Breast epithelium (tissue), 4 donors: ENCODE results near the gene KCTD15. TPM values are rescaled to one million over a fixed set of nuclear protein-coding genes. Genes with fewer than 3 reads are reported as not detected.

Source experiments
- DNase-seq, 2 donors: peaks; one replicate each; pipeline ENCODE4 v3.0.0-alpha.2; 2019; ENCODE audit warnings: low spot score in 2 of 2
- H3K27ac ChIP-seq, 2 donors: fragments of 200-600 bp; sonication (generic) in 1 of 2; one replicate each; pipeline ENCODE4 v1.5.1; 2016 to 2019; ENCODE audit warnings: mild to moderate bottlenecking in 1 of 2
- H3K27me3 ChIP-seq, 2 donors: fragments of 200-600 bp; sonication (generic) in 1 of 2; one replicate each; pipeline versions ENCODE4 v1.5.1 to v1.6.0; 2017 to 2019; ENCODE audit warnings: control low read depth in 1 of 2, mild to moderate bottlenecking in 1 of 2
- H3K36me3 ChIP-seq: fragments of 200-600 bp; one replicate; pipeline ENCODE4 v1.5.1; 2019
- H3K4me1 ChIP-seq, 2 donors: fragments of 200-600 bp; sonication (generic); one replicate each; pipeline ENCODE4 v1.5.1; 2016 to 2019; ENCODE audit warnings: control low read depth in 1 of 2
- H3K4me3 ChIP-seq, 3 donors: fragments of 200-600 bp; sonication (generic); 1 replicate in 2 of 3; 2 replicates in 1 of 3; pipeline ENCODE4 v1.5.1; 2016 to 2019; ENCODE audit warnings: mild to moderate bottlenecking in 3 of 3, moderate library complexity in 2 of 3
- H3K9me3 ChIP-seq, 2 donors: fragments of 200-600 bp; sonication (generic) in 1 of 2; one replicate each; pipeline ENCODE4 v1.5.1; 2016 to 2019; ENCODE audit warnings: control low read depth in 1 of 2
- CTCF ChIP-seq, 3 donors: fragments of 450-650 bp; IDR thresholded peaks; one replicate each; pipeline ENCODE4 v1.5.1; 2016 to 2017; ENCODE audit warnings: antibody characterized with exemption in 3 of 3, mild to moderate bottlenecking in 3 of 3, moderate library complexity in 3 of 3
- POLR2A ChIP-seq: fragments of 450-650 bp; IDR thresholded peaks from one replicate; pipeline ENCODE4 v1.6.1; 2016; ENCODE audit warnings: antibody characterized with exemption, mild to moderate bottlenecking, moderate library complexity
- POLR2AphosphoS5 ChIP-seq, 3 donors: sonication (generic); formaldehyde crosslinking; IDR thresholded peaks; one replicate each; pipeline ENCODE4 v1.6.1; 2017; ENCODE audit warnings: antibody characterized with exemption in 3 of 3
- intact Hi-C: fragments of 100-400 bp; cut with DNase I; formaldehyde crosslinking; loops from one replicate; pipeline ENCODE4 v1.15.1; 2023; ENCODE audit warnings: low total_unique reads
- total RNA-seq, 3 donors: library from RNA; depleted of rRNA; stranded (reverse); fragments of >200 nt; gene quantifications; one replicate each; pipeline ENCODE4 v1.1.0, GENCODE V29; 2016

KCTD15 gene
- total RNA-seq, 3 donors from 2014 or later: 14.6 to 52.4 (median 36.1) TPM

GRCh38 chr19:33779849-33780248 lies 16.8 kb upstream of the KCTD15 start:
- Histone ChIP-seq H3K36me3 (no peaks in the 10 kb centered on the region), H3K27me3 (peaks cover 0 to 45% of the 10 kb centered on the region in 2 donors)
- intact Hi-C loops: loop anchor here (5.0 to 10.0 kb wide), 2 partner anchors 225 to 322 kb away; no protein-coding TSS in a partner anchor

GRCh38 chr19:33780251-33780650 lies 16.4 kb upstream of the KCTD15 start:
- Histone ChIP-seq H3K4me3 (no peak overlapping the region), H3K36me3 (no peaks in the 10 kb centered on the region), H3K4me1 (no peaks in the 10 kb centered on the region), H3K27ac (no peak overlapping the region), H3K27me3 (peaks cover 0 to 45% of the 10 kb centered on the region in 2 donors), H3K9me3 (no peaks in the 10 kb centered on the region)
- no peak for DNase-seq
- TF ChIP-seq POLR2A: no peak
- no peak for TF ChIP-seq POLR2AphosphoS5 (IDR thresholded peaks at IDR 0.05)
- no peak for TF ChIP-seq CTCF (IDR thresholded peaks at IDR 0.05)
- intact Hi-C loops: no loop called here

More at GRCh38 chr19:33779849-33780248, 16.8 kb upstream of the KCTD15 start:
- Histone ChIP-seq H3K4me3 (no peak overlapping the region), H3K4me1 (no peaks in the 10 kb centered on the region), H3K27ac (no peak overlapping the region), H3K9me3 (no peaks in the 10 kb centered on the region)
- no peak for DNase-seq
- TF ChIP-seq POLR2A (no peak), CTCF (IDR thresholded peaks at IDR 0.05) (no peak), POLR2AphosphoS5 (IDR thresholded peaks at IDR 0.05) (no peak)

GRCh38 chr19:33780746-33781145 lies 15.9 kb upstream of the KCTD15 start:
- no peak overlapping the region for H3K27ac ChIP-seq
- no peak for DNase-seq
- H3K4me1 ChIP-seq: no peaks in the 10 kb centered on the region
- intact Hi-C loops: no loop called here
- H3K36me3 ChIP-seq: no peaks in the 10 kb centered on the region
- H3K4me3 ChIP-seq: no peak overlapping the region
- no peak for TF ChIP-seq POLR2AphosphoS5 (IDR thresholded peaks at IDR 0.05)
- TF ChIP-seq CTCF (IDR thresholded peaks at IDR 0.05): no peak
- no peak for TF ChIP-seq POLR2A
- no peaks in the 10 kb centered on the region for H3K9me3 ChIP-seq
- H3K27me3 ChIP-seq: peaks cover 0 to 45% of the 10 kb centered on the region in 2 donors

DNA sequence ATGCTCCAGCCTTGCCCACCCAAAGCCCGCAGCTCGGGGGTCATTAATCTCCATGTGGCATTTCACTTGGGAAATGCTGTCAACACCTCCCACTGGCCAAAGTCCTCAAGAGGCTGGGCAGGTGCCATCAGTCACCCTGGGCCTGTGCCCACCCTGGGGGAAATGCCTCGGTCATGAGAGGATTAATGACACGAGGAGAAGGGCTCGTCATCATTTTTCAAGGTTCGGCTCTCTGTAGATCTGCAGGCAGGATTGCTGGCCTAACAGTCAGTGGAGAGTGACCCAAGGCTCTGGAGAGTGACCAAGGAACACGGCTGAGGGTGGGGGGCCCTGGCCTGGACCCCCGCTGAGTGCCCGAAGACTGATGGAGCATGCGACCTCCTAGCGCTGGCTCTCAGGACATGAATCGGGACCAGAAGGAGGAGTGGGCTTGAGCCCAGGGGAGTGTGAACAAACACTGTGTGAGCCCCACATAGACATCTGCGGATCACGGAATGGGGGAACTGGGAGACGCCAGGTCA lies 15.2 kb upstream of the KCTD15 start:
- no peaks in the 10 kb centered on the region for H3K9me3 ChIP-seq
- no peak overlapping the region for H3K27ac ChIP-seq
- intact Hi-C loops: no loop called here
- peaks cover 0 to 43% of the 10 kb centered on the region in 2 donors for H3K27me3 ChIP-seq
- no peak for TF ChIP-seq POLR2A
- TF ChIP-seq POLR2AphosphoS5 (IDR thresholded peaks at IDR 0.05): no peak
- no peak for TF ChIP-seq CTCF (IDR thresholded peaks at IDR 0.05)
- H3K36me3 ChIP-seq: no peaks in the 10 kb centered on the region
- no peaks in the 10 kb centered on the region for H3K4me1 ChIP-seq
- DNase-seq: no peak
- no peak overlapping the region for H3K4me3 ChIP-seq

GRCh38 chr19:33781996-33782395 lies 14.7 kb upstream of the KCTD15 start:
- Histone ChIP-seq H3K27me3 (peaks cover 0 to 44% of the 10 kb centered on the region in 2 donors), H3K36me3 (no peaks in the 10 kb centered on the region), H3K9me3 (no peaks in the 10 kb centered on the region), H3K4me1 (no peaks in the 10 kb centered on the region), H3K27ac (no peak overlapping the region), H3K4me3 (no peak overlapping the region)
- no peak for TF ChIP-seq POLR2AphosphoS5 (IDR thresholded peaks at IDR 0.05)
- no peak for TF ChIP-seq CTCF (IDR thresholded peaks at IDR 0.05)
- TF ChIP-seq POLR2A: no peak
- intact Hi-C loops: no loop called here
- no peak for DNase-seq
